ENCODE data around the gene ARHGEF19.
A peak's percentile ranks its signal among the peaks of the same experiment; 100 is the strongest.

Gene ARHGEF19

GRCh38 chr1:16207318-16208269 lies 4.9 kb downstream of the ARHGEF19 start:
- no peak for DNase-seq (ENCODE audit: low read depth)
- peak overlapping the region; percentile 47 for H3K4me3 ChIP-seq (ENCODE audit: low read length)
- no peak for TF ChIP-seq CTCF (conservative IDR thresholded peaks at IDR 0.05; ENCODE audit: low read depth, low read length)

- DNase-seq (ENCODE audit: low read depth) = peak; percentile 94
- peak overlapping the region; percentile 47 for H3K4me3 ChIP-seq (ENCODE audit: low read length)
- no peak for TF ChIP-seq CTCF (conservative IDR thresholded peaks at IDR 0.05; ENCODE audit: low read depth, low read length)
Observed at GRCh38 chr1:16206547-16207317, 5.7 kb downstream of the ARHGEF19 start.

- no peak for DNase-seq (ENCODE audit: low read depth)
- peak overlapping the region; percentile 44 for H3K4me3 ChIP-seq (ENCODE audit: low read length)
- TF ChIP-seq CTCF (conservative IDR thresholded peaks at IDR 0.05; ENCODE audit: low read depth, low read length) = no peak
Observed at GRCh38 chr1:16205891-16206546, 6.4 kb downstream of the ARHGEF19 start.

GRCh38 chr1:16205334-16205671 lies 7.1 kb downstream of the ARHGEF19 start:
- DNase-seq (ENCODE audit: low read depth) = no peak
- H3K4me3 ChIP-seq (ENCODE audit: low read length) = no peak overlapping the region
- TF ChIP-seq CTCF (conservative IDR thresholded peaks at IDR 0.05; ENCODE audit: low read depth, low read length) = no peak

GRCh38 chr1:16204634-16205333 lies 7.7 kb downstream of the ARHGEF19 start:
- no peak for DNase-seq (ENCODE audit: low read depth)
- TF ChIP-seq CTCF (conservative IDR thresholded peaks at IDR 0.05; ENCODE audit: low read depth, low read length) = peak; percentile 55
- H3K4me3 ChIP-seq (ENCODE audit: low read length) = no peak overlapping the region

GRCh38 chr1:16204216-16204615 lies 8.2 kb downstream of the ARHGEF19 start:
- DNase-seq (ENCODE audit: low read depth) = peak; percentile 81
- TF ChIP-seq CTCF (conservative IDR thresholded peaks at IDR 0.05; ENCODE audit: low read depth, low read length) = no peak

More at GRCh38 chr1:16204216-16204615, 8.2 kb downstream of the ARHGEF19 start:
- H3K4me3 ChIP-seq (ENCODE audit: low read length) = no peak overlapping the region

Data from retinal pigment epithelial cell (primary cell).